ENCODE measurements around the gene ARHGEF40.
A peak's percentile ranks its signal among the peaks of the same experiment; 100 is the strongest.

The ARHGEF40 gene

DNA sequence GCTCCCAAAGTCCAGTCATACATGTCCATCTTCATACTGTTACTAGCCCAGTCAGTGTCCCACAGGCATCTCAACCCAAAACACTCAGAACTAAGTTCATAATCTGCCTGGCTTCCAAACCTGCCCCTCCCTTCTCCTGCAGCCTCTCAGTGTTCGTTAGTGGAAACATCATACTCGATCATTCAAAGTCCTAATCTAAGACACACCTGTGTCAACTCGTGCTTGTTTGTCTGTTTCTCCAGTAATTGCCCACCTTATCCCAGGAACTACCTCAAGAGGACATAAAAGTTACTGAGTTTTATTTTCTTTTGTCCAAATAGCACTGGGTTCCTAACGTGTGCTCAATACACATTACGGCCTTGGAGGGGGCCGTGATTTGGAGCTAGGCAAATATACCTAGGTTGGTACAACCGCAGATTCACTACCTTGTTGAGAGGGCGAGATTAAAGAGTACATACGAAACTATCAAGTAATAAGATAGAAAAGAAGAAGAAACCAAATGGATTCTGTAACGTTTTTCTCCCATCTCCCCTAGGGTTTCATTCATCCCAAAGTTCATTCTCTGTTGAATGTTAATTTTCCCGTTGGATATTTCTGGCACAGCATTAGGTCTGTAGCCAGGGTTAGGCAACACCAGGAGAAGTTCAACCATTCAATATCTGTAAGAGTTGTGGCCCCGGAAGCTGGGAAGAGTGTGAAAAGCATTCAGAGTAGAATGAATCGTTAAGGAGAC, 9.3 kb upstream of the ARHGEF40 start:
- Histone ChIP-seq H3K4me3 (ENCODE audit: control insufficient read depth in 1 of 7, extremely low read depth in 1 of 7, insufficient read depth in 4 of 7, low read depth in 2 of 7, low read length in 6 of 7) (no peak overlapping the region), H3K27ac (ENCODE audit: insufficient read depth in 1 of 2, low read depth in 1 of 2, low read length in 2 of 2, poor library complexity in 1 of 2, severe bottlenecking in 2 of 2) (no peak overlapping the region), H3K36me3 (ENCODE audit: control insufficient read depth in 4 of 4, insufficient read depth in 4 of 4, low read length in 3 of 4) (no peaks in the 10 kb centered on the region), H3K27me3 (replicated peaks in 2 of 5; ENCODE audit: control insufficient read depth in 4 of 5, insufficient read depth in 5 of 5, low read length in 4 of 5) (peaks cover 0 to 4% (median 0%) of the 10 kb centered on the region in 5 experiments), H3K4me1 (ENCODE audit: control extremely low read depth in 1 of 4, control insufficient read depth in 4 of 4, insufficient read depth in 4 of 4, low read length in 3 of 4) (no peaks in the 10 kb centered on the region), H3K9me3 (ENCODE audit: control extremely low read depth in 1 of 5, control insufficient read depth in 4 of 5, insufficient read depth in 2 of 5, low read depth in 1 of 5, low read length in 4 of 5) (no peaks in the 10 kb centered on the region)
- no peak for DNase-seq
- ChIA-PET CTCF (interaction anchor here (1.0 to 3.2 kb wide), 8 partner anchors 9 to 64 kb away, joined by 3 to 15 read pairs (median 5); no protein-coding TSS in a partner anchor), POLR2A (no interaction called here)
- WGBS (ENCODE audit: insufficient coverage) = 86% methylated on average over 11 of the region's 13 CpGs

DNA sequence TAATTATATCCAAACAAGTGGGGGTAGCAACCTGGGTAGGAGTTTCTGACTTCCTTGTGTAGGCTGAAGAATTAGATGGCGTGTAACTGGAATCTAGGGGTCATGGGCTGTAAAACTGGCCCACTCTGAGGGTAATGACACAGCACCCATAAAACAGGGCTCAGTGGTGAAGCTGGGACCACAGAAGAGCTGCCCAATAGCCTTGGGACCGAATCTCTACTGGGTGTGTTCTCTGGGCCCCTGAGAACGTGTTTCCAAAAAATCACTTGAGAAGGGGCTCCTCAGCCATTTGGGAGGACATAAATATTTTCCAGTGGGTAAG, 8.8 kb upstream of the ARHGEF40 start:
- Histone ChIP-seq H3K4me3 (ENCODE audit: control insufficient read depth in 1 of 7, extremely low read depth in 1 of 7, insufficient read depth in 4 of 7, low read depth in 2 of 7, low read length in 6 of 7) (no peak overlapping the region), H3K4me1 (ENCODE audit: control extremely low read depth in 1 of 4, control insufficient read depth in 4 of 4, insufficient read depth in 4 of 4, low read length in 3 of 4) (no peaks in the 10 kb centered on the region), H3K27ac (ENCODE audit: insufficient read depth in 1 of 2, low read depth in 1 of 2, low read length in 2 of 2, poor library complexity in 1 of 2, severe bottlenecking in 2 of 2) (no peak overlapping the region), H3K36me3 (ENCODE audit: control insufficient read depth in 4 of 4, insufficient read depth in 4 of 4, low read length in 3 of 4) (no peaks in the 10 kb centered on the region), H3K9me3 (ENCODE audit: control extremely low read depth in 1 of 5, control insufficient read depth in 4 of 5, insufficient read depth in 2 of 5, low read depth in 1 of 5, low read length in 4 of 5) (no peaks in the 10 kb centered on the region), H3K27me3 (replicated peaks in 2 of 5; ENCODE audit: control insufficient read depth in 4 of 5, insufficient read depth in 5 of 5, low read length in 4 of 5) (peaks cover 0 to 4% (median 0%) of the 10 kb centered on the region in 5 experiments)
- DNase-seq = no peak
- ChIA-PET POLR2A (interaction anchor here (0.5 kb wide), 1 partner anchor 54 kb away, joined by 5 read pairs; no protein-coding TSS in a partner anchor), CTCF (interaction anchor here (1.0 to 3.2 kb wide), 9 partner anchors 10 to 63 kb away, joined by 3 to 15 read pairs (median 4); no protein-coding TSS in a partner anchor)
- whole genome bisulfite sequencing (ENCODE audit: insufficient coverage) = 100% methylated on average over 2 of the region's 3 CpGs

DNA sequence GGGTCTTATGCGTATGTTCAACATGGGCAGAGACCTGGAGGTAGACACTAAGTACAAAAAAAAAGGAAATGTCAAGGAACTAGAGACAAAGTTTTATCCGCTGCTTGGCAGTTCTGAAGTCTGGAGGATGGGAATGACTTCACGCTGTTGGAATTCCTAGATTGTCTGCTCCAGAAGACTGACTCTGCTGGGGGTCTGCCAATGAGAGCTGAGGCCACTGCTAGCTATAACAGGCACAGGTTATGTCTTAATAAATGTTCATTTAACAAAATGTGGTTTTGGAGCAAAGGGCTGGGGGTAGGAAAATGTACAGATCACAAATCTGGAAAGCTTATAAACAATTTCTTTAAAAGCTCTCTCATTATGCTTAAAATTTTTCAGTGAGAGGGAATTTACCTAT, 6.6 kb upstream of the ARHGEF40 start:
- no peaks in the 10 kb centered on the region for H3K36me3 ChIP-seq (ENCODE audit: control insufficient read depth in 4 of 4, insufficient read depth in 4 of 4, low read length in 3 of 4)
- peaks cover 0 to 4% (median 1%) of the 10 kb centered on the region in 5 experiments for H3K27me3 ChIP-seq (replicated peaks in 2 of 5; ENCODE audit: control insufficient read depth in 4 of 5, insufficient read depth in 5 of 5, low read length in 4 of 5)
- no peak for DNase-seq
- H3K9me3 ChIP-seq (ENCODE audit: control extremely low read depth in 1 of 5, control insufficient read depth in 4 of 5, insufficient read depth in 2 of 5, low read depth in 1 of 5, low read length in 4 of 5) = no peaks in the 10 kb centered on the region
- ChIA-PET CTCF (interaction anchor here (0.8 to 3.2 kb wide), 8 partner anchors 13 to 49 kb away, joined by 3 to 12 read pairs (median 4); partner anchors contain the start of gene TMEM253), POLR2A (no interaction called here)
- peaks cover under 1 to 2% (median under 1%) of the 10 kb centered on the region in 4 experiments for H3K4me1 ChIP-seq (ENCODE audit: control extremely low read depth in 1 of 4, control insufficient read depth in 4 of 4, insufficient read depth in 4 of 4, low read length in 3 of 4)
- WGBS (ENCODE audit: insufficient coverage) = 97% methylated on average over 3 of the region's 3 CpGs
- no peak overlapping the region for H3K27ac ChIP-seq (ENCODE audit: insufficient read depth in 1 of 2, low read depth in 1 of 2, low read length in 2 of 2, poor library complexity in 1 of 2, severe bottlenecking in 2 of 2)
- H3K4me3 ChIP-seq (ENCODE audit: control insufficient read depth in 1 of 7, extremely low read depth in 1 of 7, insufficient read depth in 4 of 7, low read depth in 2 of 7, low read length in 6 of 7) = no peak overlapping the region

DNA sequence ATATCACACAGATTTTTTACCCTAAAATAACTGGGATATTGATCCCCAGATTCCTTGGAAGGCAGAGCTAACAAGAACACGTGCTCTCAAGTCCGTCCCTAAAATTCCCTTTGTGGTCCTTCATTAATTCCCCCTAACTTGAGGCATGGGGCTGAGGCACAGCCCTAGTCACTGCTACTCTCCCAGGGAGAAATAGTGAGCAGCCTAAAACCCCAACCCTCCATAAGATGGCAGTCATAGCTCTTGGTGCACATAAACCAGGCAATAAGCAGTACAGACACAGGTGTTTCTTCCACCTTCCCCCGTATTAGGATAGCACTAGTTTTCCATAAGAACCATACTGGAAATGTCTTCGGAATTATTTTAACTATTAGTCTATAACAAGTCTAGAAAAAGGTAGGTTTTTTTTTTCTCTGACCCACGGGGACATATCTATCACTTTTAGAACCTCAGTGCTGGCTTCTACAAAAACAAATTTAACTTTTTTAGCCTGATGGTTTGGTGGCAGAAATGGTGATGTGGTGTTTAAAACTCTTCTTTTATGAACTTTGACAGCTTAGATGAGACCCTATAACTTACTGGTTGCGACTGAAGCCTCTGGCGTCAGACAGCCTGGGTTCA, 3.1 kb upstream of the ARHGEF40 start:
- H3K4me3 ChIP-seq (ENCODE audit: control insufficient read depth in 1 of 7, extremely low read depth in 1 of 7, insufficient read depth in 4 of 7, low read depth in 2 of 7, low read length in 6 of 7) = no peak overlapping the region
- POLR2A ChIA-PET = no interaction called here
- peak in 2 of 3 donors; percentile 44 to 46 for DNase-seq
- CTCF ChIA-PET = interaction anchor here (1.0 to 4.8 kb wide), 18 partner anchors 10 to 96 kb away, joined by 3 to 160 read pairs (median 8); partner anchors contain the start of genes RNASE8 and TMEM253
- H3K27me3 ChIP-seq (replicated peaks in 2 of 5; ENCODE audit: control insufficient read depth in 4 of 5, insufficient read depth in 5 of 5, low read length in 4 of 5) = peaks cover 0 to 15% (median 8%) of the 10 kb centered on the region in 5 experiments
- H3K4me1 ChIP-seq (ENCODE audit: control extremely low read depth in 1 of 4, control insufficient read depth in 4 of 4, insufficient read depth in 4 of 4, low read length in 3 of 4) = peaks cover 6 to 33% (median 32%) of the 10 kb centered on the region in 4 experiments
- no peak overlapping the region for H3K27ac ChIP-seq (ENCODE audit: insufficient read depth in 1 of 2, low read depth in 1 of 2, low read length in 2 of 2, poor library complexity in 1 of 2, severe bottlenecking in 2 of 2)
- H3K9me3 ChIP-seq (ENCODE audit: control extremely low read depth in 1 of 5, control insufficient read depth in 4 of 5, insufficient read depth in 2 of 5, low read depth in 1 of 5, low read length in 4 of 5) = no peaks in the 10 kb centered on the region
- no peaks in the 10 kb centered on the region for H3K36me3 ChIP-seq (ENCODE audit: control insufficient read depth in 4 of 4, insufficient read depth in 4 of 4, low read length in 3 of 4)
- WGBS (ENCODE audit: insufficient coverage) = 95% methylated on average over 2 of the region's 7 CpGs

DNA sequence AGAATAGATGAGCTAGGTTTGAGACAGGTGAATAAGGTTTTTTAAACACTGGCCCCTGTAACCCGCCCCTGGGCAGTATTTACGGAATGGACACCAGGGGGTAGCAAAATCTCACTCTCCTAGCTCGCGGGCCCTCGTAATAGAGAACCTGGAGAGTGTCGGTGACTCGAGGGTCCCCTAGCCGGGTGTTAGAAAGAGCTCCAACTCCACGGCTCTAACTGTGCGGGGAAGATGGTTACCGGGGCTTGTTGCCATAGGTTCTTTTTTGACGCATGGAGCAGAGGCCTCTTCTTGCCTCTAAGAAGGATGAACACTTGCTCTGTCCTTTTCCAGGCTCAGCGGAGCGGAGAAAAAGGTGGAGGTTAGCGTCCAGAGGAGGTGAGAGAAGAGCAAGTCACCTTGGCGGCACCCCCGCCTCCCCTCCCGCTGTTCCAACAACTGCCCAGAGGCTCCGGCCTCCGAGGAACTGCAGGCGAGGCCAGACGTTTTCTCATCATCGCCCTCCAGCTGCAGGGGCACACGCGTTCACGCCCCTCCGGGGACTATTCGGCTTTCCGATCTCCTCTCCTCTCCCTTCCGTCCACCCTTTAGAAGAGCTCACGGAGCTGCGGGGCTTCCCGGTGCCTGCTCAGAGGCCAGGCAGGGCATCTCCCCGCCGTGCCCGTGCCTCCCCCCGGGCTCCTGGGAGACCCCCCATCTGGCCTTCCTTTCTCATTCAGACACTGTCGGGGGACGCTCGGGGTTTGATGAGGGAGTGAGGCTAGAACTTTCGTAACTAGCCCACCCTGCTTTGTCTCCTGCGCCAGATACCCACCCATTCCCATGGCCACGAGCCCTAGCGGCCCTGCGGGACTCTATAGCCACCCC, 1.4 kb upstream of the ARHGEF40 start:
- H3K27me3 ChIP-seq (replicated peaks in 2 of 5; ENCODE audit: control insufficient read depth in 4 of 5, insufficient read depth in 5 of 5, low read length in 4 of 5) = peaks cover 0 to 15% (median 6%) of the 10 kb centered on the region in 5 experiments
- peak overlapping the region in 6 of 7 experiments; percentile 5 to 88 (median 73) for H3K4me3 ChIP-seq (ENCODE audit: control insufficient read depth in 1 of 7, extremely low read depth in 1 of 7, insufficient read depth in 4 of 7, low read depth in 2 of 7, low read length in 6 of 7)
- ChIA-PET CTCF (interaction anchor here (0.6 to 4.8 kb wide), 28 partner anchors 8 to 98 kb away, joined by 3 to 160 read pairs (median 4); partner anchors contain the start of genes RNASE8 and TMEM253), POLR2A (interaction anchor here (0.8 to 1.5 kb wide), 4 partner anchors 18 to 36 kb away, joined by 3 to 14 read pairs (median 4); no protein-coding TSS in a partner anchor)
- DNase-seq = peak; percentile 72 to 86 (median 85)
- peaks cover 8 to 45% (median 42%) of the 10 kb centered on the region in 4 experiments for H3K4me1 ChIP-seq (ENCODE audit: control extremely low read depth in 1 of 4, control insufficient read depth in 4 of 4, insufficient read depth in 4 of 4, low read length in 3 of 4)
- no peaks in the 10 kb centered on the region for H3K9me3 ChIP-seq (ENCODE audit: control extremely low read depth in 1 of 5, control insufficient read depth in 4 of 5, insufficient read depth in 2 of 5, low read depth in 1 of 5, low read length in 4 of 5)
- peaks cover 0 to 3% (median 2%) of the 10 kb centered on the region in 4 experiments for H3K36me3 ChIP-seq (ENCODE audit: control insufficient read depth in 4 of 4, insufficient read depth in 4 of 4, low read length in 3 of 4)
- H3K27ac ChIP-seq (ENCODE audit: insufficient read depth in 1 of 2, low read depth in 1 of 2, low read length in 2 of 2, poor library complexity in 1 of 2, severe bottlenecking in 2 of 2) = no peak overlapping the region
- WGBS (ENCODE audit: insufficient coverage) = under 1% methylated on average over 37 of the region's 45 CpGs

DNA sequence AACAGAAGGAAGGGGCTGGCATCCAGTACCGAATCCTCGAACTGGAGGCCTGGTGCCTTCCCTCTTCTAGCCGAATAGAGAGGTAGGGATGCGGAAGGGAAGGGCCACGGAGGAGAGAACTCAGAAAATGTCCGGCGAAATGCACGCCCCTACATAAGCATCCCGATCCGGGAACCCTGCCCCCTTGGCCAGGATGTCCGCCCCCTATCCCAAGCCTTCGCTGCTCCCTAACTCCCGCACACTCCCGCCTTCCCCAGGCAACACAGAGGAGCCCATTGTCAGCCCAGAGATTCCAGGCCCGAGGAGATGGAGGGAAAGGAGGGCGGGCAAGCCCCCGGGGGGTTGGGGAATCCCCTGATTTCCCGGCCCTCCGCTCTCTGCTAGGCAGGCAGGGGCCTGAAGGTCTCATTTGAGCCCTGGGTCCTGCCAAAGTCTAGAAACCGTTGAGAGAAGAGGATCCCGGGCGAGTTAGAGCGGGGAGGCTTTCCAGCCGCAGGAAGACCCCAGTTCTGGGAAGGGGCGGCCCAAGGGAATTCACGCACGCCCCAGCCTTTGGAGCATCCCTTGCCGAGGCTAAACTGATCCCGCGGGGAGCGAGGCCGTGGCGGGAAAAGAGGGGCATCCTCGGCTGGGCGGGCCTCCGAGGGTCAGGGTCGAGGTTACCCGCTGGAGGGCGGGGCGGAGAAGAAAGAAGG, 569 bp upstream of the ARHGEF40 start:
- peak in 1 of 3 donors; percentile 26 for DNase-seq
- CTCF ChIA-PET = interaction anchor here (0.8 to 6.2 kb wide), 17 partner anchors 10 to 55 kb away, joined by 3 to 160 read pairs (median 23); partner anchors contain the start of genes RNASE8 and TMEM253
- peak overlapping the region in 6 of 7 experiments; percentile 62 to 88 (median 75) for H3K4me3 ChIP-seq (ENCODE audit: control insufficient read depth in 1 of 7, extremely low read depth in 1 of 7, insufficient read depth in 4 of 7, low read depth in 2 of 7, low read length in 6 of 7)

More for the DNA sequence above, 569 bp upstream of the ARHGEF40 start:
- H3K4me1 ChIP-seq (ENCODE audit: control extremely low read depth in 1 of 4, control insufficient read depth in 4 of 4, insufficient read depth in 4 of 4, low read length in 3 of 4) = peaks cover 8 to 45% (median 42%) of the 10 kb centered on the region in 4 experiments
- peaks cover 0 to 10% (median 5%) of the 10 kb centered on the region in 4 experiments for H3K36me3 ChIP-seq (ENCODE audit: control insufficient read depth in 4 of 4, insufficient read depth in 4 of 4, low read length in 3 of 4)
- WGBS (ENCODE audit: insufficient coverage) = under 1% methylated on average over 26 of the region's 40 CpGs
- no peak overlapping the region for H3K27ac ChIP-seq (ENCODE audit: insufficient read depth in 1 of 2, low read depth in 1 of 2, low read length in 2 of 2, poor library complexity in 1 of 2, severe bottlenecking in 2 of 2)
- POLR2A ChIA-PET = interaction anchor here (1.0 to 1.9 kb wide), 3 partner anchors 18 to 34 kb away, joined by 4 to 10 read pairs (median 5); no protein-coding TSS in a partner anchor
- peaks cover 0 to 15% (median 6%) of the 10 kb centered on the region in 5 experiments for H3K27me3 ChIP-seq (replicated peaks in 2 of 5; ENCODE audit: control insufficient read depth in 4 of 5, insufficient read depth in 5 of 5, low read length in 4 of 5)
- no peaks in the 10 kb centered on the region for H3K9me3 ChIP-seq (ENCODE audit: control extremely low read depth in 1 of 5, control insufficient read depth in 4 of 5, insufficient read depth in 2 of 5, low read depth in 1 of 5, low read length in 4 of 5)
